Right lobe of liver (tissue), 4 donors: ENCODE measurements around the gene IL24.

Experiments used
- CTCF ChIP-seq, 4 donors: fragments of 200-600 bp in 3 of 4; fragments of 450-650 bp in 1 of 4; IDR thresholded peaks; one replicate each; pipeline versions ENCODE4 v1.5.1 to v1.8.0; 2016 to 2022; ENCODE audit warnings: antibody characterized with exemption in 4 of 4, mild to moderate bottlenecking in 2 of 4
- POLR2A ChIP-seq: fragments of 450-650 bp; IDR thresholded peaks from one replicate; pipeline ENCODE4 v1.6.1; 2017; ENCODE audit warnings: antibody characterized with exemption, mild to moderate bottlenecking
- donor health status: DM: no; HTN: no; CAD: no.
- donor health status: DM: no; HTN: no; CAD: no.
- donor health status: DM: no; HTN: yes; CAD: no.

- TF ChIP-seq POLR2A (no peak), CTCF (IDR thresholded peaks at IDR 0.05) (no peak)
These were observed 13.4 kb upstream of the IL24 start for GRCh38 chr1:206883876-206884275.
